Activated CD4-positive, alpha-beta T cell treated with anti-CD3 and anti-CD28 coated beads for 36 hours (primary cell): ENCODE results near the gene NAV2. TPM values are rescaled to one million over a fixed set of nuclear protein-coding genes. Genes with fewer than 3 reads are reported as not detected.

ENCODE experiments used
- ATAC-seq: fragments of 200-7000 bp; cut with Tn5 transposase; one replicate; pipeline ENCODE4 v1.10.0; 2021; ENCODE audit warnings: mild to moderate bottlenecking, moderate library complexity
- CTCF ChIA-PET: fragments of 350-600 bp; sonication (Branson Sonifier 250); formaldehyde crosslinking; loops from one replicate; lab custom pipeline; 2021; ENCODE audit warnings: antibody characterized with exemption; lab: Charles Lee
- POLR2A ChIA-PET: fragments of 350-600 bp; sonication (Branson Sonifier 250); formaldehyde crosslinking; loops from one replicate; lab custom pipeline; 2021; ENCODE audit warnings: antibody characterized with exemption, inconsistent platforms; lab: Charles Lee
- DNase-seq: peaks from one replicate; pipeline ENCODE4 v3.0.0-alpha.2; 2020
- H3K27ac Mint-ChIP-seq: one replicate; pipeline ENCODE4 v1.8.0; 2021; ENCODE audit warnings: mixed read lengths
- H3K27me3 Mint-ChIP-seq: one replicate; pipeline ENCODE4 v1.8.0; 2021; ENCODE audit warnings: mixed read lengths
- H3K36me3 Mint-ChIP-seq: one replicate; pipeline ENCODE4 v1.8.0; 2021; ENCODE audit warnings: low read depth, mixed read lengths
- H3K4me1 Mint-ChIP-seq: one replicate; pipeline ENCODE4 v1.8.0; 2021; ENCODE audit warnings: mixed read lengths
- H3K4me3 Mint-ChIP-seq: one replicate; pipeline ENCODE4 v1.8.0; 2021; ENCODE audit warnings: mild to moderate bottlenecking, moderate library complexity, mixed read lengths
- H3K9me3 Mint-ChIP-seq: one replicate; pipeline ENCODE4 v1.8.0; 2021; ENCODE audit warnings: low read depth, mixed read lengths
- intact Hi-C, 2 experiments: fragments of 100-400 bp; cut with DNase I in 1 of 2; cut with micrococcal nuclease in 1 of 2; formaldehyde crosslinking; loops; one replicate each; pipeline versions ENCODE4 v1.14.2 to v1.15.1; 2022 to 2024; cut with DNase I, micrococcal nuclease
- total RNA-seq, 2 experiments: library from RNA; stranded (reverse); gene quantifications; one replicate each; pipeline ENCODE4 v1.2.3, GENCODE V29; 2021

The NAV2 gene
- total RNA-seq, 2 experiments from 2014 or later: 0.54 to 0.55 TPM

DNA sequence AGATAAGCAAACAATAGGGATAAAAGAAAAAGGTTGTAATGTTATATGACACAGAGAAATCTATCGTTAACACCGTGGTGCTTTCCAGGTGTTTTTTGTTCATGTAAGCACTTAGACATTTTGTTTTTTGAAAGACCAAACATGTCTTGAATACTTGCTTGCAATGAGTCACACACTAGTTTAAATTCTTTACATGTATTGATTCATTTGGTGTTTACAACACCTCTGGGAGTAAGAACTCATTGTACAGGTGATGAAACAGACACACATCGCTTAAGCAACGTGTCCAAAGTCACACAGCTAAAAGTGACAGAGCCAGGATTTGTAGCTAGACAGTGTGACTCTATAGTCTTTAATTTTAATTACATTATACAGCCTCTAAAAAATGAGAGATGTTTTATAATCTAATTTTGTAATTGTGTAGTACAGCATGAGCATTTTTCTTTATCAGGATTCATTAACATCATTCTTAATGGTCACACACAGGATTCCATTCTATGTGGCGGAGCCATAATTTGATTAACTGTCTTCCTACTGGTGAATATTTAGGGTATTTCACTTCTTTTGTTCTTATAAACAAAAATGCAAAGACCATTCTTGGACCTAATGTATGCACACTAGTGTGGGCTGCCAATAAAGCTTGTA is 298.8 kb downstream of the NAV2 start:
- no peak overlapping the region for H3K27ac Mint-ChIP-seq
- DNase-seq (no peak), ATAC-seq (no peak)
- H3K4me3 Mint-ChIP-seq: no peak overlapping the region
- CTCF ChIA-PET: interaction anchor here (0.6 to 0.7 kb wide), 2 partner anchors 11 to 186 kb away, joined by 4 read pairs; no protein-coding TSS in a partner anchor
- H3K27me3 Mint-ChIP-seq: peaks cover 14% of the 10 kb centered on the region
- intact Hi-C loops: no loop called here
- no peaks in the 10 kb centered on the region for H3K9me3 Mint-ChIP-seq
- no peaks in the 10 kb centered on the region for H3K4me1 Mint-ChIP-seq
- no peaks in the 10 kb centered on the region for H3K36me3 Mint-ChIP-seq
- POLR2A ChIA-PET: no interaction called here

DNA sequence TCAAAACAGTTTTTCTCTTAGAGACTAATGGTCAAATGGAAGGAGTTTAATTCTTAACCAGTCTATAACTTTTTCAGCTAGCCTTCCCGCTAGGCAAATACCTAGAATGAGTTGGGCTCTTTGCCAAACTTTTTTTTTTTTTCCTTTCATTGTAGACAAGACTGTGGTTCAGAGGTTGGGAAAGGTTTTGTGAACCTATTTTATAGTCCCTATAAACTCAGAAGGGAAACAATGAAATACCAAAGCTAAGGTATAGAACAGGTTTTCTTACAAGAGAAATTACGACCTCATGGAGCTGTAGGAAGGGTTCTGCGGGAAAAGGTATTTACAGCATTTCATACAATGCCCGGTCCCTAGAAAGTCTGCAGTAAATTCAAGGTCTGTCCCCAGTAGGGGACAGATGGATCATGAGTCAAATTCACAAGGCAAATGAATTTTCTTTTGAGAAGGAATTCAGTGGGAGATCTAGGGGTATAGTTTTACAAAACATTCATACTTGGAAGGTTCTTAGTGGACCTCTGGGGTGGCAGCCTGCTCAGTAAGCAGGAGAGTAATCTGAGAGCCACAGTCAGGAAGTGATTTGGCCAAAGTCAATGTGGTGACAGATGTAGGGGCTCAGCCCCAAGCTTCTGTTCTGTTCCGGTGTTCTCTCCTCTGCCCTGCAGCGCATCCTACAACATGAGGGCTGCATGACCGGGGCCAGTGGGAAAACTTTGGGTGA is 300.9 kb downstream of the NAV2 start:
- H3K9me3 Mint-ChIP-seq: no peaks in the 10 kb centered on the region
- ATAC-seq (no peak), DNase-seq (no peak)
- no peaks in the 10 kb centered on the region for H3K36me3 Mint-ChIP-seq
- H3K4me1 Mint-ChIP-seq: no peaks in the 10 kb centered on the region
- CTCF ChIA-PET: no interaction called here
- H3K27me3 Mint-ChIP-seq: peaks cover 16% of the 10 kb centered on the region
- POLR2A ChIA-PET: no interaction called here
- H3K4me3 Mint-ChIP-seq: no peak overlapping the region
- no peak overlapping the region for H3K27ac Mint-ChIP-seq
- intact Hi-C loops: no loop called here

DNA sequence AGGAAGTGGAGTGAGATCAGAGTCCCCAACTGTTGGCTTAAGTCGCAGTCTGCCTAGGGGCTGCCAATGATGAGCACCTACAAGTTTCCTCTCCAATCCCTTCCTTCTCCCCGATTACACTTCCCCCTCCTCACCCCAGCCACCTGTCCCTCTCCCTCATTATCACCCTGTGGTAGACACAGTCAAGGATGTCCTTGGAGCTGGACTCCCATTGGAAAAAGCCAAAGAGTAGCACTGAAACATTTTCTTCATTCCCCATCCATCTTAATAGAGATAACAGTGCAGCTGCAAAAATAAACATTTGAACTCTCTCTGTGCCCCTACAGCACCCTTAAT is 301.4 kb downstream of the NAV2 start:
- Mint-ChIP-seq H3K36me3 (no peaks in the 10 kb centered on the region), H3K4me1 (no peaks in the 10 kb centered on the region), H3K27ac (no peak overlapping the region), H3K4me3 (no peak overlapping the region), H3K9me3 (no peaks in the 10 kb centered on the region), H3K27me3 (peaks cover 16% of the 10 kb centered on the region)
- DNase-seq (no peak), ATAC-seq (no peak)
- ChIA-PET CTCF (interaction anchor here (1.2 kb wide), 1 partner anchor 10 kb away, joined by 3 read pairs; no protein-coding TSS in a partner anchor), POLR2A (no interaction called here)
- intact Hi-C loops: no loop called here

DNA sequence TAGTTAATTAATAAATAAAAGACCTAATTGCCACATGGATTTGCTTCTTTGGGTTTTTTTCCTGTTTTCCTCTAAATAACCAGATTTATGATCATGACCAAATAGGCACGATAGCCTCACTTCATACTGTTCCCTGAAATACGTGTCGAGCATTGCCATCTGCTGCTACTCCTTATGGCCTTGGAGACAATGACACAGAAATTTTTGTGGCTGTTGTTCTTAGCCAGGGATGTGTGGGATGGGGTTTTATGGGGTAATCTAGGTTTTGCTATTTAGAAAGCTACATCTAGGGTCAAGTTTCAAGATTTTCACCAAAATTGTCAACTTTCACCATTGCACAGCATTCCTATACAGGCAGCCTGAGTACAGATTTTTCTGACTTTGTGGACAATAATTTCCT is 302.5 kb downstream of the NAV2 start:
- no peaks in the 10 kb centered on the region for H3K9me3 Mint-ChIP-seq
- no peaks in the 10 kb centered on the region for H3K36me3 Mint-ChIP-seq
- no peak for DNase-seq
- ChIA-PET CTCF (interaction anchor here (0.6 to 1.2 kb wide), 3 partner anchors 9 to 63 kb away, joined by 3 to 4 read pairs (median 3); no protein-coding TSS in a partner anchor), POLR2A (no interaction called here)
- H3K4me3 Mint-ChIP-seq: no peak overlapping the region
- no peaks in the 10 kb centered on the region for H3K4me1 Mint-ChIP-seq
- no peak overlapping the region for H3K27ac Mint-ChIP-seq
- ATAC-seq: no peak
- peaks cover 16% of the 10 kb centered on the region for H3K27me3 Mint-ChIP-seq
- intact Hi-C loops: no loop called here

DNA sequence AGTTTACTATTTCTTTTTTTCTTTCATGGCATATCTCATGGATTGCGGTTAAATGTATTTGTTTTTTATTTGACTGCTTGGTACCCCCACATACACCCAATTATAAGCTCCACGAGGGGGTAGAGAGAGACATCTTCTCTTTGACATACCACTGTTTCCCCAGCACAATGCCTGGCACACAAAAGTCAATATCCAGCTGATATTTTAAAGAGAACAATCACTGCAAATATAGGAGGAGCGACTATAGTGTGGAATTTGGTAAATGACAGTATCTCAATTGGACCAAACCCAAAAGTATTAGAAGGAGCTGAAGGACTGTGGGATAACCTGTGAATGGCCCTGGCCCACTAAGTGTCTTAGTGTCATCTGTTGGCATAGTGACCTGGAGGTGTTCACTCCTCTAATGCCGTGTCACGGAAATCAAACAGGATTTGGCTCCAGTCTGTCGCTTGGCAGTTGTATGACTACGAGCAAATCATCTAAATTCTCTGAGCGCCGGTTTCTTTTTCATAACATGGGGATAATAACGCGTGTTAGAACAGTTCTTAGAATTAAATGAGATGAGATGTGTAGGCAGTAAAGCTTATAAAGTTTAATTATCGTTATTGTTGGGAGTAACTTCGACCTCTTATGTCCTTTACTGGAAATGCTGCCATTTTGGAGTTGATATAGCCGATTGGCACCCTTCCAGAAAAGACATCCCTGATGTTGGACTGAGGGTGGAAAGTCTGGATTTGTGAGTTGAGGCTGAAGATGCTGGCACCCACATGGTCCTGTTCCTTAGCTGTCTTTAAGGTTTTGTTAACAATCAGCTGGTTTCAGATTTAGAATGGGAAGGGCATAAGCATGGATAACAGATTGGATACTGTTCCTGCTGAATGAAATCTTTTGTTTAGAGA is 303.1 kb downstream of the NAV2 start:
- POLR2A ChIA-PET: no interaction called here
- Mint-ChIP-seq H3K27ac (no peak overlapping the region), H3K9me3 (no peaks in the 10 kb centered on the region), H3K4me3 (no peak overlapping the region), H3K27me3 (peaks cover 16% of the 10 kb centered on the region), H3K36me3 (no peaks in the 10 kb centered on the region), H3K4me1 (no peaks in the 10 kb centered on the region)
- no peak for DNase-seq
- intact Hi-C loops: no loop called here
- ATAC-seq: no peak
- CTCF ChIA-PET: interaction anchor here (0.6 to 1.0 kb wide), 2 partner anchors 14 to 64 kb away, joined by 3 to 4 read pairs; no protein-coding TSS in a partner anchor

DNA sequence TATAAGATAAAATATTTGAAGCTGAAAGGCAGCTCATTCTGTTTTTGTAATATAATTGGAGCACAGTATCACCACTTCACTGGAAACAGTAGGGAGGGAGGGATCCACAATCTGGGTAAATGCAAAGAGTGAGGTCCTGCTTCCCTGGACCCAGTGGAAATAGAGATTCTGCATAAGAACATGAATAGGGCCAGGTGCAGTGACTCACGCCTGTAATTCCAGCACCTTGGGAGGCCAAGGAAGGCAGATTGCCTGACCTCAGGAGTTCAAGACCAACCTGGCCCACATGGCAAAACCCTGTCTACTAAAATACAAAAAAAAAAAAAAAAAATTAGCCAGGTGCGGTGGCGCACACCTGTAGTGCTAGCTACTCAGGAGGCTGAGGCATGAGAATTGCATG is 303.9 kb downstream of the NAV2 start:
- intact Hi-C loops: no loop called here
- Mint-ChIP-seq H3K4me1 (no peaks in the 10 kb centered on the region), H3K27ac (no peak overlapping the region), H3K4me3 (no peak overlapping the region), H3K27me3 (peaks cover 16% of the 10 kb centered on the region), H3K9me3 (no peaks in the 10 kb centered on the region), H3K36me3 (no peaks in the 10 kb centered on the region)
- DNase-seq: no peak
- CTCF ChIA-PET: interaction anchor here (0.9 kb wide), 1 partner anchor 8 kb away, joined by 3 read pairs; no protein-coding TSS in a partner anchor
- POLR2A ChIA-PET: no interaction called here
- ATAC-seq: no peak

DNA sequence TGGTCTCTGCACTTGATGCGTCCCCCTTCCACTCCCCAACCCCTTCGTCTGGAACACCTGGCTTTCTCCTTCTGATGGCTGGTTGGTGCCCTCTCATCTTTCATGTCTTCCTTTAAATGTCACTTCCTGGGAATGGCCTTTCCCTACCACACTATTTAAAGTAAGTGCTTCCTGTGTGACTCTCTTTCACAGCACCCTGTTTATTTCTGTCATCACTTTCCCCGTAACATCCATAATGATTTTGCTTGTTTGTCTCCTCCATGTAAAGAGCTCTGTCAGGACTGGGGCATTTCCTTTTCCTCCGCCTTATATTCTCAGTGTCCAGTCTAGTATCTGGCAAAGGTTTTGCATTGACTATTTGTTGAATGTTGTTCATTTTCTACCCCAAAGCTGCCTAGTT is 304.7 kb downstream of the NAV2 start:
- no peak overlapping the region for H3K27ac Mint-ChIP-seq

DNA sequence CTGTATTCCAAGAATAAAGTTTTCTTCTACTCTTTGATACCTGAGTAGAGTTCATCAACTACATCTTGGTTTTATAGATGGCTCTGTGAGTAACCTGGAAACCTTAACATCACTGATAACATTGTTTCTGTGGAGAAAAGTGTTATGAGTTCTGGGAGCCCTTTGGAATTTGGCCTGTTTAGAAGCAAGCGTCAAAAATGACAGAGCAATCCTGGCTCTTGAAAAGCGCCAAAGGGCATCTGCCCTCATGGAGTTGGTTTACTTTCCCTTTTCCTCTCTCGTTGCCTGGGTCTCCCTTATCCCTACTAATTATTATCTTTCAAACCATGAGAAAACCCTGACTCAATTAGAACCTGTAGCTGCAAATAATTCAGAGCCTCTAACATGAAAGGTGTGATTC is 307.6 kb downstream of the NAV2 start:
- ChIA-PET POLR2A (no interaction called here), CTCF (no interaction called here)
- Mint-ChIP-seq H3K4me3 (no peak overlapping the region), H3K36me3 (no peaks in the 10 kb centered on the region), H3K4me1 (no peaks in the 10 kb centered on the region), H3K27ac (no peak overlapping the region), H3K9me3 (no peaks in the 10 kb centered on the region), H3K27me3 (peaks cover 5% of the 10 kb centered on the region)
- intact Hi-C loops: no loop called here
- ATAC-seq (no peak), DNase-seq (no peak)

More for the DNA sequence above, 304.7 kb downstream of the NAV2 start:
- Mint-ChIP-seq H3K27me3 (peaks cover 16% of the 10 kb centered on the region), H3K4me3 (no peak overlapping the region), H3K9me3 (no peaks in the 10 kb centered on the region), H3K36me3 (no peaks in the 10 kb centered on the region), H3K4me1 (no peaks in the 10 kb centered on the region)
- CTCF ChIA-PET: interaction anchor here (0.9 kb wide), 1 partner anchor 9 kb away, joined by 3 read pairs; no protein-coding TSS in a partner anchor
- ATAC-seq (no peak), DNase-seq (no peak)
- POLR2A ChIA-PET: no interaction called here
- intact Hi-C loops: no loop called here

DNA sequence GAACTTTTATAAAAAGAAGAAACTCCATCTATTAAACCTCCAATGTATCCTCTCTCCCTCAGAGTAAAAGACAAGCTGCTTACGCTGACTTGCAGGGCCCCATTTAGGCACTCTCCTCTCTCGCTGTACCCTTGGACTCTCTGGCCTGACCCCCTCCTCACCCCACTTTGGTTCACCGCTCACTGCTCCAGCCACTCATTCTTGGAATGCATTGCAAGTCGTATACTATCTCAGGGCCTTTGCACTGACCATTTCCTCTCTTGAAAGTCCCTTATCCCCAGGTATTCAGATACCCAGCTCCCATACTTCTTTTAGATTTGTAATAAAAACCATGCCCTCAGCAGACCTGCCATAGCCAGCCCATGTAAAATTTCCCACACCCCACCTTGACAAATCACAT is 308.1 kb downstream of the NAV2 start:
- intact Hi-C loops: no loop called here
- Mint-ChIP-seq H3K4me1 (no peaks in the 10 kb centered on the region), H3K27me3 (peaks cover 2% of the 10 kb centered on the region), H3K9me3 (no peaks in the 10 kb centered on the region), H3K36me3 (no peaks in the 10 kb centered on the region), H3K4me3 (no peak overlapping the region), H3K27ac (no peak overlapping the region)
- CTCF ChIA-PET: no interaction called here
- ATAC-seq (no peak), DNase-seq (no peak)
- POLR2A ChIA-PET: no interaction called here

DNA sequence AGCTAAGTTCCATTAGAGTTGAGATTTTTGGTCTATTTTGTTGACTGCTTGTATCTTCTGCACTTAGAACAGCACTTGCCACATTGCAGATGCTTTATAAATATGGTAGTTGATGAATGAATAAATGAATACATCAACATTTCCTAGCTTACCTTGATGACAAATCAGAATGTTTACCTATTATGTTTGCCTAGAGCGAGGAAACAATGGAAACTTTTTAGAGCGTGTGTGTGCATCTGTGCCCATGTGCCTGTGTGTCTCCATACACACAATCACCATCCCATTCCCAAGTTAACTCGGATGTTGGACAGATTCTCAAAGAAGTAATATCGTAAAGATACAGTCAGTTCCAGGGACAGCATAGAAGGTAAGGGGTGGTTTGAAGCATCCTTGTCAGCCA is 308.6 kb downstream of the NAV2 start:
- peaks cover 2% of the 10 kb centered on the region for H3K27me3 Mint-ChIP-seq
- no peaks in the 10 kb centered on the region for H3K36me3 Mint-ChIP-seq

DNA sequence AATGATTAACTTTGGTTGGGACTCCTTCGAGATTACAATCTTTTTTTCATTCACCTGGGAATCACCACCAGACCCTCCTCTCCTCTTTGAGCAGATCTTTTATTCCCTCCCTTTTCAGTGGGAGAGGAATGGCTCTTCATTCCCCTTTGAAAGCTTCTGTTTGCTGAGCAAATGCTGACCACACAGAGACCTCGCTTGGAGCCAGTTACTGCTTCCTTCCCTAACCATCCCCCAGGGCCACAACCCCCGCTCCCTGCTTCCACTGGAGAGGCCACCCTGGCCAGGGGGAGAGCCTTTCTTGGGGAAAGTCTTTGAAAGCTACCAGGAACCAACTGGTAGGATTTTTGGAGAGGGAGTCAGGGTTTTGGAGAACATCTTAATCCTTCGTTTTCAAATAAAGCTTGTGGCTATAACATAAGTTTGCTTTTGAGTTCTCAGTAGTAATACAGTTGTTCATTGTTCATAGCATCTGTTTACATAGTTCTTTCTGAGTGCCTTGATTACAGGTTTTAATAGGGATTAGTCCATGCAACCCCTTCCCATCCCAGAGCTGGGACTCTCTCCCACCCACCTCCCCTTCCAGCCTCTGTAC is 309.2 kb downstream of the NAV2 start:
- Mint-ChIP-seq H3K4me3 (no peak overlapping the region), H3K27me3 (peaks cover 2% of the 10 kb centered on the region), H3K4me1 (no peaks in the 10 kb centered on the region), H3K9me3 (no peaks in the 10 kb centered on the region), H3K27ac (no peak overlapping the region), H3K36me3 (no peaks in the 10 kb centered on the region)
- intact Hi-C loops: no loop called here
- DNase-seq: no peak
- ChIA-PET POLR2A (no interaction called here), CTCF (no interaction called here)
- no peak for ATAC-seq

More for the DNA sequence above, 308.6 kb downstream of the NAV2 start:
- DNase-seq (no peak), ATAC-seq (no peak)
- H3K4me1 Mint-ChIP-seq: no peaks in the 10 kb centered on the region
- H3K9me3 Mint-ChIP-seq: no peaks in the 10 kb centered on the region
- intact Hi-C loops: no loop called here
- ChIA-PET POLR2A (no interaction called here), CTCF (no interaction called here)
- H3K4me3 Mint-ChIP-seq: no peak overlapping the region
- no peak overlapping the region for H3K27ac Mint-ChIP-seq
